SK-N-MC (cell line): ENCODE data around the gene FOS.

ENCODE experiments used
- EZH2 ChIP-seq: fragments of 200-600 bp; sonication (generic); IDR thresholded peaks from one replicate; pipeline ENCODE4 v1.6.1; 2017; ENCODE audit warnings: antibody characterized with exemption
- POLR2AphosphoS5 ChIP-seq: IDR thresholded peaks from 2 replicates; pipeline ENCODE4 v1.6.1; 2012; ENCODE audit warnings: mild to moderate bottlenecking, low read depth, low read length, borderline replicate concordance

- TF ChIP-seq POLR2AphosphoS5, result no peak
- TF ChIP-seq EZH2, result no peak
Measured at GRCh38 chr14:75329369-75329768, 50.7 kb downstream of the FOS start.
